Measurements from ENCODE around the gene ALOX12B.

DNA sequence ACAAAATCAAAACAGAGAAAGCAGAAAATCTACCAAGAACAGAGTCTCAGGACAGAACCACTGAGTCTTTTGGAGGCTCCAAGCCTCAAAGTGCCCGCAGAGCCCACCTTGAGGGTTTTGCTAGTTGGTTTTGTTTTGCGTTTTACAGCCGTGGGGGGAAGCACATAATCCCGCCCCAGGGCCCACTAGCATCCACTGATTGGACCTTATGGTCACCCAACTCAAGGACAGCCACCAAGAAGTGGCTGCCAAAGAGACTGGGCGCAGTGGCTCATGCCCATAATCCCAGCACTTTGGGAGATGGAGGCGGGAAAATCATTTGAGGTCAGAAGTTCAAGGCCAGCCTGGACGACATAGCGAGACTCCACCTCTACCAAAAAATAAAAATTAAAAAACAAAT, 38.8 kb downstream of the ALOX12B start:
- no peak for TF ChIP-seq POLR2A (IDR thresholded peaks at IDR 0.05)
- TF ChIP-seq, protein P1, sequence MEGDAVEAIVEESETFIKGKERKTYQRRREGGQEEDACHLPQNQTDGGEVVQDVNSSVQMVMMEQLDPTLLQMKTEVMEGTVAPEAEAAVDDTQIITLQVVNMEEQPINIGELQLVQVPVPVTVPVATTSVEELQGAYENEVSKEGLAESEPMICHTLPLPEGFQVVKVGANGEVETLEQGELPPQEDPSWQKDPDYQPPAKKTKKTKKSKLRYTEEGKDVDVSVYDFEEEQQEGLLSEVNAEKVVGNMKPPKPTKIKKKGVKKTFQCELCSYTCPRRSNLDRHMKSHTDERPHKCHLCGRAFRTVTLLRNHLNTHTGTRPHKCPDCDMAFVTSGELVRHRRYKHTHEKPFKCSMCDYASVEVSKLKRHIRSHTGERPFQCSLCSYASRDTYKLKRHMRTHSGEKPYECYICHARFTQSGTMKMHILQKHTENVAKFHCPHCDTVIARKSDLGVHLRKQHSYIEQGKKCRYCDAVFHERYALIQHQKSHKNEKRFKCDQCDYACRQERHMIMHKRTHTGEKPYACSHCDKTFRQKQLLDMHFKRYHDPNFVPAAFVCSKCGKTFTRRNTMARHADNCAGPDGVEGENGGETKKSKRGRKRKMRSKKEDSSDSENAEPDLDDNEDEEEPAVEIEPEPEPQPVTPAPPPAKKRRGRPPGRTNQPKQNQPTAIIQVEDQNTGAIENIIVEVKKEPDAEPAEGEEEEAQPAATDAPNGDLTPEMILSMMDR (IDR thresholded peaks at IDR 0.05): no peak
